Lower leg skin (tissue), 4 donors: ENCODE measurements around the gene IKZF1. TPM values are rescaled to one million over a fixed set of nuclear protein-coding genes. Genes with fewer than 3 reads are reported as not detected.

Source experiments
- DNase-seq, 2 donors: peaks; one replicate each; pipeline ENCODE4 v3.0.0-alpha.2; 2019; ENCODE audit warnings: low spot score in 2 of 2
- H3K4me3 ChIP-seq: fragments of 200-600 bp; sonication (generic); 2 replicates; pipeline ENCODE4 v1.5.1; 2017; ENCODE audit warnings: mild to moderate bottlenecking, low read depth; ENCODE audit not compliant: poor library complexity, severe bottlenecking
- POLR2A ChIP-seq, 2 donors: fragments of 450-650 bp; IDR thresholded peaks; one replicate each; pipeline ENCODE4 v1.6.1; 2016 to 2017; ENCODE audit warnings: antibody characterized with exemption in 2 of 2, mild to moderate bottlenecking in 1 of 2, moderate library complexity in 1 of 2
- WGBS, 2 donors: methylation state at CpG; one replicate each; pipeline ENCODE4 v1.1.5; 2018; 5-methylcytosine and 5-hydroxymethylcytosine counted together
- intact Hi-C: fragments of 100-400 bp; cut with DNase I; formaldehyde crosslinking; loops from one replicate; pipeline ENCODE4 v1.15.0; 2023; ENCODE audit warnings: low total_unique reads
- total RNA-seq, 4 donors: library from RNA; depleted of rRNA; stranded (reverse); fragments of >200 nt; gene quantifications; one replicate each; pipeline ENCODE4 v1.1.0, GENCODE V29; 2016
- TF ChIP-seq, protein P1 (sequence below), 3 donors: fragments of 450-650 bp; IDR thresholded peaks; one replicate each; pipeline ENCODE4 v1.5.1; 2016; ENCODE audit warnings: antibody characterized with exemption in 3 of 3, mild to moderate bottlenecking in 3 of 3, moderate library complexity in 2 of 3

IKZF1 gene
- total RNA-seq, 4 donors from 2014 or later = 5.3 to 10.8 (median 7.6) TPM

DNA sequence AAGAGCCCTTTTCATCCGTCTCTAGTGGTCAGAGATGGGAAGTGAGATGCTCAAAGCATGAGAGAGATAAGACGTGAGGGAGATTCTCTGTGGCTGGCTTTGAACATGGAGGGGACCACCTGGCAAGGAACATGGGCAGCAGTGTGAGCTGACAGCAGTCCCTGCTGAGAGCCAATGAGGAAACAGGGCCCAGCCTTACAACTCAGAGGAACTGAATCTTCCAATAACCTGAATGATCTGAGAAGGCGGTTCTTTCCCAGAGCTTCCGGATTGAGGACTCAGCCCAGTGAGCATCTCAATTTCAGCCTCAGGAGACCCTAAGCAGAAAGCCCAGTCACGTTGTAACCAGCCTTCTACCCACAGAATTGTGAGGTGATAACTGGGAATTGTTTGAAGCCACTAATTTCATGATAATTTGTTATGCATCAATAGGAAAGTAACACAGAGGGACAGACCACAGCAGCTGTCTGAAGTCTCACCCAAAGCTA is 33.9 kb upstream of the IKZF1 start:
- intact Hi-C loops = no loop called here
- WGBS, 2 donors = 78 to 80% methylated on average over 5 of the region's 5 CpGs
- DNase-seq = no peak
- H3K4me3 ChIP-seq = no peak overlapping the region
- TF ChIP-seq, protein P1, sequence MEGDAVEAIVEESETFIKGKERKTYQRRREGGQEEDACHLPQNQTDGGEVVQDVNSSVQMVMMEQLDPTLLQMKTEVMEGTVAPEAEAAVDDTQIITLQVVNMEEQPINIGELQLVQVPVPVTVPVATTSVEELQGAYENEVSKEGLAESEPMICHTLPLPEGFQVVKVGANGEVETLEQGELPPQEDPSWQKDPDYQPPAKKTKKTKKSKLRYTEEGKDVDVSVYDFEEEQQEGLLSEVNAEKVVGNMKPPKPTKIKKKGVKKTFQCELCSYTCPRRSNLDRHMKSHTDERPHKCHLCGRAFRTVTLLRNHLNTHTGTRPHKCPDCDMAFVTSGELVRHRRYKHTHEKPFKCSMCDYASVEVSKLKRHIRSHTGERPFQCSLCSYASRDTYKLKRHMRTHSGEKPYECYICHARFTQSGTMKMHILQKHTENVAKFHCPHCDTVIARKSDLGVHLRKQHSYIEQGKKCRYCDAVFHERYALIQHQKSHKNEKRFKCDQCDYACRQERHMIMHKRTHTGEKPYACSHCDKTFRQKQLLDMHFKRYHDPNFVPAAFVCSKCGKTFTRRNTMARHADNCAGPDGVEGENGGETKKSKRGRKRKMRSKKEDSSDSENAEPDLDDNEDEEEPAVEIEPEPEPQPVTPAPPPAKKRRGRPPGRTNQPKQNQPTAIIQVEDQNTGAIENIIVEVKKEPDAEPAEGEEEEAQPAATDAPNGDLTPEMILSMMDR (IDR thresholded peaks at IDR 0.05) = no peak

DNA sequence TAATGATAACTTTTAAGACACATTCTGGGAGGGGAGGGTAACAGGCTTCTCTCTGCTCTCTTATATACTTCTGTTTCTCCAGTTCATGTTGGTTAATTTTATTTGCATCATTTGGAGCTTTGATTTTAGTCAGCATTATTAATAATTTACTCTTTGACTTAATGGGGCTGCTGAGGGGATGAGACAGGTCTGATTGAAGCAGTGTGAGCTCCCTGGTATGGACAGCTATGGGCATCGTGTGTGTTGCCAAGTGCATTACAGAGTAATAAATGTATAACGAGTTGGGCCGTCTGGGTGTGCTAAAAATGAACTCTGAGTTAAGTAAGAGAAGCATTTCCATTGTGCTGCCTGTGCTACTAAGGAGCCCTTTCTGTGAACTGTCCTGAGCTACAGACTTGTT is 31.7 kb upstream of the IKZF1 start:
- TF ChIP-seq, protein P1 (IDR thresholded peaks at IDR 0.05) = no peak
- no peak for TF ChIP-seq POLR2A (IDR thresholded peaks at IDR 0.05)
- DNase-seq = no peak
- WGBS, 2 donors = 37 to 56% methylated on average over 3 of the region's 3 CpGs
- H3K4me3 ChIP-seq = no peak overlapping the region
- intact Hi-C loops = no loop called here

DNA sequence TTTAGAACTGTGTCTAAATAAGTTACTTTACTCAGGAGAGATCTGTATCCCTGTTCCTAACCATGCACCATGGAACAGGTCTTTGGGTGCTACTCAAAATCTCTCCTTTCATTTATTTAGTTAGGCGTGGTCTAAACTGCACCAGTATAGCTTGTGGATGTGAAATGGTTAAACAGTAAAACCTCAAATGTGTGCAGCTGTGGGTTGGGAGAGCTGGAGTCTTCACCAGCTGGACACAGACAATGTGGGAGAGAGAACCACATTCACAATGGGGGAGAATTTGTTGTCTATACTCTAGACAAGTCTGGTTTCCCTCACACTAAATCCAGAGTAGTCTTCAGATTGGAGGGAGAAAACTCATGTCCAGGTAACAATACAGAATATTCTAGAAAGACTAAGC is 31.2 kb upstream of the IKZF1 start:
- intact Hi-C loops = no loop called here
- 71 to 82% methylated on average over 1 of the region's 1 CpG for WGBS, 2 donors
- TF ChIP-seq, protein P1 (IDR thresholded peaks at IDR 0.05) = no peak
- no peak for TF ChIP-seq POLR2A (IDR thresholded peaks at IDR 0.05)
- no peak overlapping the region for H3K4me3 ChIP-seq
- no peak for DNase-seq

DNA sequence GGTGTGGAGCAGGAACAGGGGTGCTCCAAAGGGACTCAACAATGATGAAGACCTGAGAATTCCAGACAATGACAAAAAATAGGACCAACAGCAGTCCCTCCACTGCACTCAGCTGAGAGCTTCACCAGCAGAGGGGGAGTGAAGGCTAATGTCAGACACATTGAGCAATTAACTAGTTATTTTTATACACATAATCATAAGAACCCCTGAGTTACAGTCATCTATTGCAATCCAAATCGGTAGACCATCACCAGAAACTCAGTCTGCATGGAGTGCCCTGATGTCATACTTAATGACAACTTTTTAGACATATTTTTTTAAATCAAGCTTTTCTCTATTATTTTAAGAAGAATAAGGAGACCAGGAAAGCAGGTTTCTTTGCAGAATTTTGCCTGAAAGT is 30.6 kb upstream of the IKZF1 start:
- TF ChIP-seq, protein P1 (IDR thresholded peaks at IDR 0.05) = no peak
- TF ChIP-seq POLR2A (IDR thresholded peaks at IDR 0.05) = no peak
- H3K4me3 ChIP-seq = no peak overlapping the region
- DNase-seq = no peak
- 65 to 78% methylated on average over 1 of the region's 1 CpG for WGBS, 2 donors
- intact Hi-C loops = no loop called here

DNA sequence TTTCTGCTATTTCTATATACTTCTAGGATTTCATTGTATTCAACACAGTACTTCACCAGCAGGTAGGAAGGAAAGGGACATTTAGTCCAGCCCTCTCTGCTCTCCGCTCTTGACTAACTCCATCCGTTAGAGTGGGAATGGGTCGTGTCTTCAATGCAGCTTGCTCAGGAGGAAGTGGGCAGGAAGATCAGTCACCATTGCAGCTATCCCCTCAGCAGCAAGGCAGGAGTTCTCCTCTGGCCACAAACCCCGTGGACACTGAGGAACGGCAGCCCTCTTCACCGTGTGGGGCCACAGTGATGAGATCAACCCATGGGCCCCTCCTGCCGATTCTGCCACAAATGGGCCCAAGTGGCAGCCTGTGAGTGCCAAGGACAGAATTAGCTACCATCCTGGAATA is 30.2 kb upstream of the IKZF1 start:
- 54 to 61% methylated on average over 7 of the region's 7 CpGs for WGBS, 2 donors
- DNase-seq = no peak
- no peak overlapping the region for H3K4me3 ChIP-seq
- TF ChIP-seq POLR2A (IDR thresholded peaks at IDR 0.05) = no peak
- TF ChIP-seq, protein P1 (IDR thresholded peaks at IDR 0.05) = no peak
- intact Hi-C loops = no loop called here

- 86 to 87% methylated on average over 4 of the region's 4 CpGs for WGBS, 2 donors
- no peak overlapping the region for H3K4me3 ChIP-seq
- intact Hi-C loops = no loop called here
- DNase-seq = no peak
- TF ChIP-seq, protein P1 (IDR thresholded peaks at IDR 0.05) = no peak
- no peak for TF ChIP-seq POLR2A (IDR thresholded peaks at IDR 0.05)
Measured at GRCh38 chr7:50275430-50275829, 29.1 kb upstream of the IKZF1 start.
